HG03196 (cell line): ENCODE measurements around the gene FCGBP.
"Not testable (repeated sequence)": the region's sequence is repeated elsewhere in the genome, so short reads cannot be mapped to it uniquely, and the experiment has no call there.

ENCODE experiments used
- ATAC-seq: cut with Tn5 transposase; IDR thresholded peaks from one replicate; pipeline ENCODE4 v1.9.1; 2021; ENCODE audit not compliant: unreplicated experiment

Gene FCGBP

GRCh38 chr19:39892506-39892902, 41.9 kb downstream of the FCGBP start:
- ATAC-seq: not testable (repeated sequence)

- not testable (repeated sequence) for ATAC-seq
Observed at GRCh38 chr19:39891660-39892505, 42.6 kb downstream of the FCGBP start.

GRCh38 chr19:39890755-39891551, 43.5 kb downstream of the FCGBP start:
- no peak for ATAC-seq

GRCh38 chr19:39889872-39890754, 44.3 kb downstream of the FCGBP start:
- not testable (repeated sequence) for ATAC-seq

- not testable (repeated sequence) for ATAC-seq
Observed at GRCh38 chr19:39887456-39887951, 46.9 kb downstream of the FCGBP start.

- ATAC-seq: not testable (repeated sequence)
Observed at GRCh38 chr19:39885821-39886554, 48.4 kb downstream of the FCGBP start.

- ATAC-seq: not testable (repeated sequence)
Observed at GRCh38 chr19:39884721-39885120, 49.7 kb downstream of the FCGBP start.
